ENCODE results near the gene UBXN6.

Gene UBXN6

GRCh38 chr19:4402171-4403004, 55.2 kb downstream of the UBXN6 start, which contains the start of gene CHAF1A:
Gene CHAF1A (plus strand): TSS chr19:4402640. CDS start chr19:4402763, 123 bp downstream.
- DNase-seq, result peak; percentile 100

GRCh38 chr19:4401769-4402170, 55.8 kb downstream of the UBXN6 start:
- DNase-seq, result no peak

- peak; percentile 91 for DNase-seq
Measured at GRCh38 chr19:4400135-4400936, 57.3 kb downstream of the UBXN6 start, which contains the start of gene SH3GL1. Gene SH3GL1 (minus strand): TSS chr19:4400547. CDS start chr19:4400368, 179 bp downstream.

GRCh38 chr19:4399812-4400134, 57.8 kb downstream of the UBXN6 start:
- DNase-seq, result no peak

- DNase-seq, result no peak
Measured at GRCh38 chr19:4396949-4397783, 60.4 kb downstream of the UBXN6 start.

Measured in NCI-H1436 (cell line).